Neural progenitor cell (in vitro differentiated cells): ENCODE data around the gene SPIRE2. TPM values are rescaled to one million over a fixed set of nuclear protein-coding genes. Genes with fewer than 3 reads are reported as not detected.

Source experiments
- DNase-seq: peaks from one replicate; pipeline ENCODE4 v3.0.0-alpha.2; 2016; ENCODE audit warnings: low spot score
- H2AFZ ChIP-seq: fragments of 200-600 bp; sonication (generic); replicated peaks from 2 replicates; pipeline ENCODE4 v1.6.1; 2016; ENCODE audit warnings: antibody characterized with exemption
- H3F3A ChIP-seq: fragments of 200-600 bp; sonication (generic); 2 replicates; pipeline ENCODE4 v1.6.1; 2016; ENCODE audit warnings: antibody characterized with exemption, low read depth
- H3K27ac ChIP-seq: fragments of 200-600 bp; sonication (generic); 2 replicates; pipeline ENCODE4 v1.5.1; 2016; ENCODE audit warnings: mild to moderate bottlenecking
- H3K27me3 ChIP-seq: fragments of 200-600 bp; sonication (generic); 2 replicates; pipeline ENCODE4 v1.6.1; 2016; ENCODE audit warnings: mild to moderate bottlenecking, moderate library complexity
- H3K36me3 ChIP-seq: fragments of 200-600 bp; sonication (generic); 2 replicates; pipeline ENCODE4 v1.5.1; 2016
- H3K4me1 ChIP-seq: fragments of 200-600 bp; sonication (generic); 2 replicates; pipeline ENCODE4 v1.6.1; 2016; ENCODE audit warnings: mixed run types
- H3K4me2 ChIP-seq: fragments of 200-600 bp; sonication (generic); 2 replicates; pipeline ENCODE4 v1.6.1; 2016
- H3K4me3 ChIP-seq: fragments of 200-600 bp; sonication (generic); 2 replicates; pipeline ENCODE4 v1.5.1; 2016
- H3K79me2 ChIP-seq: fragments of 200-600 bp; sonication (generic); 2 replicates; pipeline ENCODE4 v1.6.1; 2016; ENCODE audit warnings: low read depth
- H3K9ac ChIP-seq: fragments of 200-600 bp; sonication (generic); 2 replicates; pipeline ENCODE4 v1.6.1; 2016
- H3K9me3 ChIP-seq: fragments of 200-600 bp; sonication (generic); 2 replicates; pipeline ENCODE4 v1.5.1; 2016; ENCODE audit warnings: low read depth
- H4K20me1 ChIP-seq: fragments of 200-600 bp; sonication (generic); 2 replicates; pipeline ENCODE4 v1.6.1; 2016; ENCODE audit warnings: low read depth
- H3K27ac Mint-ChIP-seq: 3 replicates; pipeline ENCODE4 v1.8.0; 2021; ENCODE audit warnings: mixed read lengths
- H3K27me3 Mint-ChIP-seq: 2 replicates; pipeline ENCODE4 v1.8.0; 2022; ENCODE audit warnings: low read depth, mild to moderate bottlenecking, inconsistent platforms, moderate library complexity, mixed read lengths; ENCODE audit not compliant: insufficient read depth
- H3K36me3 Mint-ChIP-seq: 3 replicates; pipeline ENCODE4 v1.8.0; 2021; ENCODE audit warnings: mixed read lengths
- H3K4me1 Mint-ChIP-seq: 3 replicates; pipeline ENCODE4 v1.8.0; 2021; ENCODE audit warnings: mixed read lengths
- H3K4me3 Mint-ChIP-seq: 3 replicates; pipeline ENCODE4 v1.8.0; 2021; ENCODE audit warnings: mild to moderate bottlenecking, moderate library complexity, mixed read lengths
- H3K9me3 Mint-ChIP-seq: 3 replicates; pipeline ENCODE4 v1.8.0; 2020; ENCODE audit warnings: mixed read lengths
- EZH2 ChIP-seq: fragments of 200-600 bp; sonication (generic); IDR thresholded peaks from 2 replicates; pipeline ENCODE4 v1.6.1; 2017; ENCODE audit warnings: antibody characterized with exemption, mild to moderate bottlenecking, moderate library complexity
- EZH2phosphoT487 ChIP-seq: fragments of 200-600 bp; sonication (generic); IDR thresholded peaks from 2 replicates; pipeline ENCODE4 v1.6.1; 2017; ENCODE audit warnings: antibody characterized with exemption
- total RNA-seq: library from RNA; depleted of rRNA; stranded (reverse); fragments of >200 nt; gene quantifications from 2 replicates; pipeline ENCODE4 v1.2.3, GENCODE V29; 2015; ENCODE audit warnings: low replicate concordance
- TF ChIP-seq, protein P1 (sequence below): fragments of 200-600 bp; sonication (generic); IDR thresholded peaks from 2 replicates; pipeline ENCODE4 v1.5.1; 2017; ENCODE audit warnings: antibody characterized with exemption, mild to moderate bottlenecking

The SPIRE2 gene
- total RNA-seq, 1 donor from 2014 or later, result 6.5 TPM

DNA sequence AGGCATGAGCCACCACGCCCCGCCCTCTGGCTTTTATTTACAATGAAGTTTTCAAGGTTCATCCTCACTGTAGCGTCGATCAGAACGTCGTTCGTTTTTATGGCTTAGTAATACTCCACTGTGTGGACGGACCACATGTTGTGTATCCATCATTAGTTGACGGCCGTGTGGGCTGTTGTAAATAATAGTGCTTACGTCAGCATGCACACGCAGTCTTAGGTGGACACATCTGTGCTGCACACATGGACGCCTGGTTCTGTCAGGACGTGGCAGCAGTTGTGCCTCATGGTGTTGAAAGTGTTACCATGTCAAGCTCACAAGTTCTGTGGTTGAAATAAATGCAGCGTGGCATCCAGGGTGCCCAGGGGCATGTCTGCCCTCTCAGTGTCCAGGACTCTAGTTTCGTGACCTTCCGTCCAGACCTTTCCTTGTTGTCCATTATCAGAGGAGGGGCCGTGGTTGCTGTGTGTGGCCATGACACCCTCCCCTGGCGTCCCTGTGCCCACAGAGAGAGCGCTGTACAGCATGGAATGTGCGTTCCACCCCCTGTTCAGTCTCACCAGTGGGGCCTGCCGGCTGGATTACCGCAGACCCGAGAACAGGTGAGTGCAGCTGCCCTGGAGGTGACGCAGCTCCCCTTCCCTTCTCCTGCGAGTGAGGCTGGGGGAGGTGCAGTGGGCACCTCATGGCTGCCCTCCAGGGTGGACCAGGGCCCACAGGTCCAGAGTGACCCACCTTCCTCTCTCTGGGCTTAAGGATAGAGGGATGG lies 67.4 kb downstream of the SPIRE2 start:
- H3K4me1 ChIP-seq, result no peaks in the 10 kb centered on the region
- H3K36me3 ChIP-seq, result no peaks in the 10 kb centered on the region
- no peaks in the 10 kb centered on the region for H4K20me1 ChIP-seq
- H3K9ac ChIP-seq, result no peak overlapping the region
- no peak overlapping the region for H3K4me3 Mint-ChIP-seq
- H3K27ac Mint-ChIP-seq, result no peak overlapping the region
- H3K4me1 Mint-ChIP-seq, result no peaks in the 10 kb centered on the region
- H3K27ac ChIP-seq, result no peak overlapping the region
- H3K9me3 ChIP-seq, result no peaks in the 10 kb centered on the region
- H3K27me3 ChIP-seq, result no peaks in the 10 kb centered on the region
- no peak overlapping the region for H3K4me3 ChIP-seq
- TF ChIP-seq EZH2phosphoT487 (no peak), EZH2 (no peak)
- TF ChIP-seq, protein P1, sequence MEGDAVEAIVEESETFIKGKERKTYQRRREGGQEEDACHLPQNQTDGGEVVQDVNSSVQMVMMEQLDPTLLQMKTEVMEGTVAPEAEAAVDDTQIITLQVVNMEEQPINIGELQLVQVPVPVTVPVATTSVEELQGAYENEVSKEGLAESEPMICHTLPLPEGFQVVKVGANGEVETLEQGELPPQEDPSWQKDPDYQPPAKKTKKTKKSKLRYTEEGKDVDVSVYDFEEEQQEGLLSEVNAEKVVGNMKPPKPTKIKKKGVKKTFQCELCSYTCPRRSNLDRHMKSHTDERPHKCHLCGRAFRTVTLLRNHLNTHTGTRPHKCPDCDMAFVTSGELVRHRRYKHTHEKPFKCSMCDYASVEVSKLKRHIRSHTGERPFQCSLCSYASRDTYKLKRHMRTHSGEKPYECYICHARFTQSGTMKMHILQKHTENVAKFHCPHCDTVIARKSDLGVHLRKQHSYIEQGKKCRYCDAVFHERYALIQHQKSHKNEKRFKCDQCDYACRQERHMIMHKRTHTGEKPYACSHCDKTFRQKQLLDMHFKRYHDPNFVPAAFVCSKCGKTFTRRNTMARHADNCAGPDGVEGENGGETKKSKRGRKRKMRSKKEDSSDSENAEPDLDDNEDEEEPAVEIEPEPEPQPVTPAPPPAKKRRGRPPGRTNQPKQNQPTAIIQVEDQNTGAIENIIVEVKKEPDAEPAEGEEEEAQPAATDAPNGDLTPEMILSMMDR, result no peak
- DNase-seq, result no peak
- H3K36me3 Mint-ChIP-seq, result peaks cover 27% of the 10 kb centered on the region
- H3K9me3 Mint-ChIP-seq, result no peaks in the 10 kb centered on the region
- H3F3A ChIP-seq, result no peaks in the 10 kb centered on the region
- H3K27me3 Mint-ChIP-seq, result peaks cover 3% of the 10 kb centered on the region
- H3K79me2 ChIP-seq, result no peaks in the 10 kb centered on the region
- H2AFZ ChIP-seq, result no peak overlapping the region
- no peak overlapping the region for H3K4me2 ChIP-seq

- no peaks in the 10 kb centered on the region for H3F3A ChIP-seq
- no peak overlapping the region for H3K27ac ChIP-seq
- no peak overlapping the region for H3K4me2 ChIP-seq
- Mint-ChIP-seq H3K36me3 (peaks cover 25% of the 10 kb centered on the region), H3K4me1 (no peaks in the 10 kb centered on the region), H3K4me3 (no peak overlapping the region), H3K9me3 (no peaks in the 10 kb centered on the region), H3K27ac (no peak overlapping the region), H3K27me3 (peaks cover 3% of the 10 kb centered on the region)
- H3K79me2 ChIP-seq, result no peaks in the 10 kb centered on the region
- no peaks in the 10 kb centered on the region for H3K9me3 ChIP-seq
- no peak for TF ChIP-seq EZH2
- no peak for TF ChIP-seq EZH2phosphoT487
- TF ChIP-seq, protein P1, result no peak
- DNase-seq, result no peak
- no peak overlapping the region for H3K4me3 ChIP-seq
- no peaks in the 10 kb centered on the region for H3K27me3 ChIP-seq
- no peaks in the 10 kb centered on the region for H4K20me1 ChIP-seq
- H3K9ac ChIP-seq, result no peak overlapping the region
- H3K36me3 ChIP-seq, result no peaks in the 10 kb centered on the region
- no peaks in the 10 kb centered on the region for H3K4me1 ChIP-seq
- H2AFZ ChIP-seq, result no peak overlapping the region
Measured at GRCh38 chr16:89897204-89897603, 68.9 kb downstream of the SPIRE2 start.

DNA sequence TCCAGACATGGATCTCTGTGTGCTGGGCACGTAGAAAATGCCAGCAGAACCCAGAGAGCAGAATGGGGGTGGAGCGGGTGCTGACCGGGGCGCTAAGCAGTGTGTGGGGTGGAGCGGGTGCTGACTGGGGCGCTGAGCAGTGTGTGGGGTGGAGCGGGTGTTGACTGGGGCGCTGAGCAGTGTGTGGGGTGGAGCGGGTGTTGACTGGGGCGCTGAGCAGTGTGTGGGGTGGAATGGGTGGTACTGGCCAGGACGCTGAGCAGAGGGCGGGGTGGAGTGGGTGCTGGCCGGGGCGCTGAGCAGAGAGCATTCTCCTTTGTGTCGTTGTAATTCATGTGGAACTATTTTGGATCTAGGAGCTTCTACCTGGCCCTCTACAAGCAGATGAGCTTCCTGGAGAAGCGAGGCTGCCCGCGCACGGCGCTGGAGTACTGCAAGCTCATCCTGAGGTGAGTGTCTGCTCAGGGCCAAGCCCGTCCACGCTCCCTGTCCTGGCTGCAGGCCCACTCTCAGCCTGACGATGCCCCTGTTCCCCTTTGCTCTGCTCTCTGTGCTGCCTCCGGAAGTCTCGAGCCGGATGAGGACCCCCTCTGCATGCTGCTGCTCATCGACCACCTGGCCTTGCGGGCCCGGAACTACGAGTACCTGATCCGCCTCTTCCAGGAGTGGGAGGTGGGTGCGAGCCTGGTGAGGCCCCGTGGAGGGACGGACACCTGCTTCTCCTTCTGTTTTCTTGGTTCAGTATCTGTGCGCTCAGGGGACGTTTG lies 70.1 kb downstream of the SPIRE2 start:
- H3K9ac ChIP-seq, result no peak overlapping the region
- H3K4me1 ChIP-seq, result no peaks in the 10 kb centered on the region
- no peaks in the 10 kb centered on the region for H3K9me3 ChIP-seq
- H2AFZ ChIP-seq, result no peak overlapping the region
- H3K4me3 Mint-ChIP-seq, result no peak overlapping the region
- H3K36me3 Mint-ChIP-seq, result peaks cover 25% of the 10 kb centered on the region
- H3K4me3 ChIP-seq, result no peak overlapping the region
- no peaks in the 10 kb centered on the region for H4K20me1 ChIP-seq
- no peak overlapping the region for H3K27ac ChIP-seq
- H3K4me1 Mint-ChIP-seq, result no peaks in the 10 kb centered on the region
- no peaks in the 10 kb centered on the region for H3F3A ChIP-seq
- no peaks in the 10 kb centered on the region for H3K36me3 ChIP-seq
- H3K79me2 ChIP-seq, result no peaks in the 10 kb centered on the region
- no peaks in the 10 kb centered on the region for H3K27me3 ChIP-seq
- H3K27ac Mint-ChIP-seq, result peak overlapping the region; percentile 33
- no peak overlapping the region for H3K4me2 ChIP-seq
- H3K27me3 Mint-ChIP-seq, result peaks cover 5% of the 10 kb centered on the region
- TF ChIP-seq EZH2, result no peak
- no peak for TF ChIP-seq EZH2phosphoT487
- TF ChIP-seq, protein P1, result no peak
- no peaks in the 10 kb centered on the region for H3K9me3 Mint-ChIP-seq
- DNase-seq, result no peak
